ENCODE results near the gene RPUSD3. TPM values are rescaled to one million over a fixed set of nuclear protein-coding genes. Genes with fewer than 3 reads are reported as not detected.
"Not testable (repeated sequence)": the region's sequence is repeated elsewhere in the genome, so short reads cannot be mapped to it uniquely, and the experiment has no call there.

Gene RPUSD3
- total and polyA plus RNA-seq, 12 donors = 26.4 to 45.7 (median 30.1) TPM

- H3K9me3 ChIP-seq, H3K27ac ChIP-seq, H3K27me3 ChIP-seq, ATAC-seq, H3K4me3 ChIP-seq, H3K36me3 ChIP-seq, H3K4me1 ChIP-seq, DNase-seq: not testable (repeated sequence)
- WGBS, 2 donors = 43 to 48% methylated on average over 4 of the region's 4 CpGs
- peak; percentile 34 to 72 (median 60) for TF ChIP-seq CTCF (IDR thresholded peaks at IDR 0.05)
- intact Hi-C loops (cut with DNase I) = loop anchor here in 3 of 10 donors (5.0 to 10.0 kb wide), 4 partner anchors 66 to 176 kb away; partner anchors contain the start of genes IL17RC (in 2 of the 3) and FANCD2 (in 1 of the 3)
Measured at GRCh38 chr3:9848860-9849259, 5.1 kb upstream of the RPUSD3 start.

GRCh38 chr3:9847870-9848269, 4.1 kb upstream of the RPUSD3 start:
- not testable (repeated sequence) for H3K36me3 ChIP-seq, H3K27ac ChIP-seq, DNase-seq, ATAC-seq, H3K9me3 ChIP-seq, H3K4me3 ChIP-seq, H3K27me3 ChIP-seq
- peaks cover 0 to 14% (median 7%) of the 10 kb centered on the region in 9 donors for H3K4me1 ChIP-seq
- WGBS, 2 donors = 41 to 57% methylated on average over 7 to 8 of the region's 9 CpGs
- intact Hi-C loops (cut with DNase I) = loop anchor here in 3 of 10 donors (5.0 to 10.0 kb wide), 4 partner anchors 67 to 177 kb away; partner anchors contain the start of genes IL17RC (in 2 of the 3) and FANCD2 (in 1 of the 3)

- H3K27me3 ChIP-seq = no peaks in the 10 kb centered on the region
- ATAC-seq (no peak), DNase-seq (no peak)
- intact Hi-C loops (cut with DNase I) = loop anchor here in 3 of 10 donors (5.0 to 10.0 kb wide), 4 partner anchors 68 to 178 kb away; partner anchors contain the start of genes IL17RC (in 2 of the 3) and FANCD2 (in 1 of the 3)
- H3K4me3 ChIP-seq = no peak overlapping the region
- no peak for TF ChIP-seq CTCF (IDR thresholded peaks at IDR 0.05)
- H3K9me3 ChIP-seq = no peaks in the 10 kb centered on the region
- H3K36me3 ChIP-seq = peaks cover 0 to 2% (median 0%) of the 10 kb centered on the region in 9 donors
- H3K27ac ChIP-seq = no peak overlapping the region
- H3K4me1 ChIP-seq = peaks cover 0 to 18% (median 10%) of the 10 kb centered on the region in 9 donors
- WGBS, 2 donors = 88 to 95% methylated on average over 6 of the region's 6 CpGs
Measured at GRCh38 chr3:9846931-9847488, 3.2 kb upstream of the RPUSD3 start.

- DNase-seq = no peak
- 58 to 59% methylated on average over 6 of the region's 6 CpGs for WGBS, 2 donors
- TF ChIP-seq CTCF (IDR thresholded peaks at IDR 0.05) = no peak
- Histone ChIP-seq H3K4me1 (peaks cover 0 to 18% (median 10%) of the 10 kb centered on the region in 9 donors), H3K4me3 (no peak overlapping the region), H3K27me3 (no peaks in the 10 kb centered on the region), H3K36me3 (peaks cover 0 to 10% (median 0%) of the 10 kb centered on the region in 9 donors), H3K9me3 (no peaks in the 10 kb centered on the region), H3K27ac (no peak overlapping the region)
- intact Hi-C loops (cut with DNase I) = loop anchor here in 3 of 10 donors (5.0 to 10.0 kb wide), 4 partner anchors 69 to 179 kb away; partner anchors contain the start of genes IL17RC (in 2 of the 3) and FANCD2 (in 1 of the 3)
- no peak for ATAC-seq
Measured at GRCh38 chr3:9846231-9846630, 2.4 kb upstream of the RPUSD3 start.

- Histone ChIP-seq H3K9me3 (no peaks in the 10 kb centered on the region), H3K36me3 (peaks cover 0 to 52% (median 8%) of the 10 kb centered on the region in 9 donors), H3K27me3 (no peaks in the 10 kb centered on the region), H3K27ac (no peak overlapping the region), H3K4me3 (no peak overlapping the region), H3K4me1 (peaks cover 0 to 21% (median 10%) of the 10 kb centered on the region in 9 donors)
- no peak for DNase-seq
- 80 to 82% methylated on average over 8 of the region's 8 CpGs for WGBS, 2 donors
- no peak for TF ChIP-seq CTCF (IDR thresholded peaks at IDR 0.05)
- ATAC-seq = no peak
- intact Hi-C loops (cut with DNase I) = loop anchor here in 3 of 10 donors (5.0 to 10.0 kb wide), 4 partner anchors 74 to 184 kb away; partner anchors contain the start of genes IL17RC (in 2 of the 3) and FANCD2 (in 1 of the 3)
Measured at GRCh38 chr3:9841015-9841414, 2.8 kb downstream of the RPUSD3 start.
